Neural cell (in vitro differentiated cells): ENCODE results near the gene SYNC.

Source experiments
- MXI1 ChIP-seq: fragments of 450-650 bp; conservative IDR thresholded peaks from 2 replicates; pipeline ENCODE4 v1.6.1; 2014; ENCODE audit warnings: antibody characterized with exemption, mild to moderate bottlenecking; ENCODE audit not compliant: poor library complexity, severe bottlenecking
- TF ChIP-seq, protein P1 (sequence below): fragments of 450-650 bp; IDR thresholded peaks from 2 replicates; pipeline ENCODE4 v1.5.1; 2014; ENCODE audit warnings: antibody characterized with exemption, mild to moderate bottlenecking, moderate library complexity; ENCODE audit not compliant: poor library complexity, severe bottlenecking

GRCh38 chr1:32716312-32717148 is 14.0 kb upstream of the SYNC start:
- no peak for TF ChIP-seq MXI1
- TF ChIP-seq, protein P1, sequence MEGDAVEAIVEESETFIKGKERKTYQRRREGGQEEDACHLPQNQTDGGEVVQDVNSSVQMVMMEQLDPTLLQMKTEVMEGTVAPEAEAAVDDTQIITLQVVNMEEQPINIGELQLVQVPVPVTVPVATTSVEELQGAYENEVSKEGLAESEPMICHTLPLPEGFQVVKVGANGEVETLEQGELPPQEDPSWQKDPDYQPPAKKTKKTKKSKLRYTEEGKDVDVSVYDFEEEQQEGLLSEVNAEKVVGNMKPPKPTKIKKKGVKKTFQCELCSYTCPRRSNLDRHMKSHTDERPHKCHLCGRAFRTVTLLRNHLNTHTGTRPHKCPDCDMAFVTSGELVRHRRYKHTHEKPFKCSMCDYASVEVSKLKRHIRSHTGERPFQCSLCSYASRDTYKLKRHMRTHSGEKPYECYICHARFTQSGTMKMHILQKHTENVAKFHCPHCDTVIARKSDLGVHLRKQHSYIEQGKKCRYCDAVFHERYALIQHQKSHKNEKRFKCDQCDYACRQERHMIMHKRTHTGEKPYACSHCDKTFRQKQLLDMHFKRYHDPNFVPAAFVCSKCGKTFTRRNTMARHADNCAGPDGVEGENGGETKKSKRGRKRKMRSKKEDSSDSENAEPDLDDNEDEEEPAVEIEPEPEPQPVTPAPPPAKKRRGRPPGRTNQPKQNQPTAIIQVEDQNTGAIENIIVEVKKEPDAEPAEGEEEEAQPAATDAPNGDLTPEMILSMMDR, result no peak
